ENCODE results near the gene CTAGE1. TPM values are rescaled to one million over a fixed set of nuclear protein-coding genes. Genes with fewer than 3 reads are reported as not detected.
A peak's percentile ranks its signal among the peaks of the same experiment; 100 is the strongest.
"Not testable (repeated sequence)": the region's sequence is repeated elsewhere in the genome, so short reads cannot be mapped to it uniquely, and the experiment has no call there.

The CTAGE1 gene
- total RNA-seq, 1 experiment from 2014 or later, result not detected

GRCh38 chr18:22393164-22393563, 24.6 kb downstream of the CTAGE1 start:
- DNase-seq (ENCODE audit: extremely low read depth, low read depth), result not testable (repeated sequence)

GRCh38 chr18:22391407-22392345, 26.0 kb downstream of the CTAGE1 start:
- DNase-seq (ENCODE audit: extremely low read depth, low read depth), result no peak

GRCh38 chr18:22387787-22388186, 29.9 kb downstream of the CTAGE1 start:
- no peak for DNase-seq (ENCODE audit: extremely low read depth, low read depth)

GRCh38 chr18:22387364-22387763, 30.4 kb downstream of the CTAGE1 start:
- DNase-seq (ENCODE audit: extremely low read depth, low read depth), result no peak

GRCh38 chr18:22385718-22386117, 32.0 kb downstream of the CTAGE1 start:
- no peak for DNase-seq (ENCODE audit: extremely low read depth, low read depth)

GRCh38 chr18:22378672-22379282, 38.9 kb downstream of the CTAGE1 start:
- DNase-seq (ENCODE audit: extremely low read depth, low read depth), result peak; percentile 27

- DNase-seq (ENCODE audit: extremely low read depth, low read depth), result no peak
Measured at GRCh38 chr18:22377769-22378168, 39.9 kb downstream of the CTAGE1 start.

GRCh38 chr18:22370414-22370813, 47.3 kb downstream of the CTAGE1 start:
- DNase-seq (ENCODE audit: extremely low read depth, low read depth), result no peak

- no peak for DNase-seq (ENCODE audit: extremely low read depth, low read depth)
Measured at GRCh38 chr18:22368021-22368420, 49.7 kb downstream of the CTAGE1 start.

GRCh38 chr18:22367303-22367702, 50.4 kb downstream of the CTAGE1 start:
- no peak for DNase-seq (ENCODE audit: extremely low read depth, low read depth)

GRCh38 chr18:22363867-22364463, 53.8 kb downstream of the CTAGE1 start:
- no peak for DNase-seq (ENCODE audit: extremely low read depth, low read depth)

Other genes starting within 250 kb of the CTAGE1 start
- 1.0 and 1.8 TPM in 2 replicates for gene GATA6, start 248.3 kb downstream of the CTAGE1 start, total RNA-seq (2014; rRNA removed; shearing (Covaris generic))